ENCODE data around the gene RUNX1. TPM values are rescaled to one million over a fixed set of nuclear protein-coding genes. Genes with fewer than 3 reads are reported as not detected.

RUNX1 gene
- total RNA-seq, 1 experiment from 2014 or later, result 55.2 TPM

GRCh38 chr21:34833465-34833864, 215.6 kb downstream of the RUNX1 start:
- CTCF ChIA-PET, result no interaction called here
- Histone ChIP-seq H2AFZ (ENCODE audit: low read length) (no peak overlapping the region), H3K9me3 (ENCODE audit: low read length) (no peaks in the 10 kb centered on the region), H3K9ac (ENCODE audit: low read length) (no peak overlapping the region), H3K36me3 (ENCODE audit: low read depth, low read length) (peaks cover 75% of the 10 kb centered on the region), H3K27ac (ENCODE audit: low read length) (no peak overlapping the region), H3K4me3 (ENCODE audit: low read length) (no peak overlapping the region), H3K27me3 (ENCODE audit: low read length) (no peaks in the 10 kb centered on the region), H3K9me2 (replicated peaks; ENCODE audit: low read length) (no peaks in the 10 kb centered on the region), H3K4me1 (ENCODE audit: insufficient read depth, low read length) (peaks cover 34% of the 10 kb centered on the region), H3K4me2 (ENCODE audit: low read length) (no peak overlapping the region), H4K20me1 (ENCODE audit: low read length) (no peaks in the 10 kb centered on the region), H3F3A (ENCODE audit: low read length, unreplicated experiment) (peaks cover 20% of the 10 kb centered on the region), H3K79me2 (ENCODE audit: low read length) (peaks cover 54% of the 10 kb centered on the region)
- ATAC-seq, result no peak
- intact Hi-C loops (cut with micrococcal nuclease), result no loop called here
- POLR2A ChIA-PET (ENCODE audit: unreplicated experiment), result interaction anchor here (1.0 kb wide), 1 partner anchor 55 kb away, joined by 5 read pairs; no protein-coding TSS in a partner anchor
- no peak for DNase-seq
- no TSS peak for BruUV-seq (replicated peaks)
- TF ChIP-seq EZH2phosphoT487 (IDR thresholded peaks at IDR 0.05; ENCODE audit: borderline replicate concordance, low read length) (no peak), CTCF (conservative IDR thresholded peaks at IDR 0.05; ENCODE audit: low read depth, low read length) (no peak), EZH2 (IDR thresholded peaks at IDR 0.05; ENCODE audit: low read length, unreplicated experiment) (no peak)

GRCh38 chr21:34830386-34831170, 218.5 kb downstream of the RUNX1 start:
- no peak overlapping the region for H3K4me3 ChIP-seq (ENCODE audit: low read length)
- no peaks in the 10 kb centered on the region for H3K9me3 ChIP-seq (ENCODE audit: low read length)
- intact Hi-C loops (cut with micrococcal nuclease), result no loop called here
- no peaks in the 10 kb centered on the region for H3K27me3 ChIP-seq (ENCODE audit: low read length)
- POLR2A ChIA-PET (ENCODE audit: unreplicated experiment), result no interaction called here
- peaks cover 93% of the 10 kb centered on the region for H3K36me3 ChIP-seq (ENCODE audit: low read depth, low read length)
- H3K9ac ChIP-seq (ENCODE audit: low read length), result no peak overlapping the region
- H2AFZ ChIP-seq (ENCODE audit: low read length), result no peak overlapping the region
- H3K27ac ChIP-seq (ENCODE audit: low read length), result no peak overlapping the region
- peaks cover 8% of the 10 kb centered on the region for H3K4me1 ChIP-seq (ENCODE audit: insufficient read depth, low read length)
- H3F3A ChIP-seq (ENCODE audit: low read length, unreplicated experiment), result no peaks in the 10 kb centered on the region
- TF ChIP-seq EZH2 (IDR thresholded peaks at IDR 0.05; ENCODE audit: low read length, unreplicated experiment), result no peak
- TF ChIP-seq CTCF (conservative IDR thresholded peaks at IDR 0.05; ENCODE audit: low read depth, low read length), result no peak
- no peak for TF ChIP-seq EZH2phosphoT487 (IDR thresholded peaks at IDR 0.05; ENCODE audit: borderline replicate concordance, low read length)
- H3K4me2 ChIP-seq (ENCODE audit: low read length), result no peak overlapping the region
- CTCF ChIA-PET, result no interaction called here
- ATAC-seq (no peak), DNase-seq (no peak)
- H4K20me1 ChIP-seq (ENCODE audit: low read length), result no peaks in the 10 kb centered on the region
- BruUV-seq (replicated peaks), result no TSS peak
- H3K9me2 ChIP-seq (replicated peaks; ENCODE audit: low read length), result no peaks in the 10 kb centered on the region
- peaks cover 50% of the 10 kb centered on the region for H3K79me2 ChIP-seq (ENCODE audit: low read length)
